Kidney (tissue), 14 donors: ENCODE data around the gene TMEM131L. TPM values are rescaled to one million over a fixed set of nuclear protein-coding genes. Genes with fewer than 3 reads are reported as not detected.

Source experiments
- DNase-seq, 5 donors: peaks; one replicate each; pipeline ENCODE4 v3.0.0-alpha.2; 2013 to 2020
- FAIRE-seq: peaks from 2 replicates; lab custom pipeline; 2012; peaks lifted over from hg19 to GRCh38; lab: Jason Lieb, UNC
- H3K27ac ChIP-seq, 2 donors: one replicate each; pipeline ENCODE4 v1.7.0; 2013; ENCODE audit warnings: low read depth in 2 of 2, low read length in 2 of 2, inconsistent platforms in 1 of 2
- H3K27me3 ChIP-seq: one replicate; pipeline ENCODE4 v1.7.1; 2013; ENCODE audit warnings: low read length, inconsistent platforms; ENCODE audit not compliant: control insufficient read depth, insufficient read depth
- H3K36me3 ChIP-seq, 3 donors: one replicate each; pipeline versions ENCODE4 v1.7.0 to v1.7.1; 2013; ENCODE audit warnings: low read length in 3 of 3, control low read depth in 1 of 3, inconsistent platforms in 1 of 3; ENCODE audit not compliant: insufficient read depth in 3 of 3, control insufficient read depth in 2 of 3
- H3K4me1 ChIP-seq, 3 donors: one replicate each; pipeline versions ENCODE4 v1.7.0 to v1.7.1; 2013; ENCODE audit warnings: low read length in 3 of 3, inconsistent platforms in 1 of 3, low read depth in 1 of 3; ENCODE audit not compliant: control insufficient read depth in 2 of 3, insufficient read depth in 2 of 3
- H3K4me3 ChIP-seq, 3 donors: one replicate each; pipeline versions ENCODE4 v1.7.0 to v1.8.1; 2013; ENCODE audit warnings: low read length in 3 of 3, control low read depth in 1 of 3, inconsistent platforms in 1 of 3
- H3K9ac ChIP-seq, 3 donors: one replicate each; pipeline versions ENCODE4 v1.7.0 to v1.7.1; 2013; ENCODE audit warnings: low read length in 3 of 3, control low read depth in 1 of 3, inconsistent platforms in 1 of 3
- H3K9me3 ChIP-seq, 3 donors: one replicate each; pipeline versions ENCODE4 v1.7.0 to v1.7.1; 2013; ENCODE audit warnings: low read length in 3 of 3, control low read depth in 1 of 3, inconsistent platforms in 1 of 3; ENCODE audit not compliant: control insufficient read depth in 2 of 3, insufficient read depth in 1 of 3
- intact Hi-C: fragments of 100-400 bp; cut with DNase I; formaldehyde crosslinking; loops from one replicate; pipeline ENCODE4 v1.11.1; 2022
- polyA plus RNA-seq: library from polyadenylated mRNA; stranded (reverse); fragments of 350-450 nt; fragmentation: Illumina TruSeq; extraction: RNeasy Lipid Tissue Mini Kit (QIAGEN cat#74804); gene quantifications from one replicate; pipeline ENCODE4 v1.2.3, GENCODE V29; 2014; ENCODE audit warnings: low read depth, low replicate concordance; ENCODE audit not compliant: insufficient read depth
- total RNA-seq: library from RNA; stranded (reverse); fragmentation: NEBNext Ultra II Directional; extraction: Animal tissue kit (Norgen Biotek cat#: 25700); gene quantifications from one replicate; pipeline ENCODE4 v1.2.1, GENCODE V29; 2021
- TF ChIP-seq, protein P1 (sequence below): IDR thresholded peaks from 3 replicates; pipeline ENCODE4 v1.5.1; 2012; ENCODE audit warnings: mild to moderate bottlenecking, moderate library complexity, borderline replicate concordance; ENCODE audit not compliant: insufficient read depth; ENCODE audit errors: extremely low read depth
- donor health status: control.
- donor health status: control.
- donor health status: control.
- donor health status: control.
- donor health status: control.
- donor health status: DM: yes; HTN: yes; CAD: no.
- donor health status: Normal renal cell carcinoma (clear cell type).

The TMEM131L gene
- total and polyA plus RNA-seq, 2 donors from 2014 or later: 3.0 to 17.0 TPM

DNA sequence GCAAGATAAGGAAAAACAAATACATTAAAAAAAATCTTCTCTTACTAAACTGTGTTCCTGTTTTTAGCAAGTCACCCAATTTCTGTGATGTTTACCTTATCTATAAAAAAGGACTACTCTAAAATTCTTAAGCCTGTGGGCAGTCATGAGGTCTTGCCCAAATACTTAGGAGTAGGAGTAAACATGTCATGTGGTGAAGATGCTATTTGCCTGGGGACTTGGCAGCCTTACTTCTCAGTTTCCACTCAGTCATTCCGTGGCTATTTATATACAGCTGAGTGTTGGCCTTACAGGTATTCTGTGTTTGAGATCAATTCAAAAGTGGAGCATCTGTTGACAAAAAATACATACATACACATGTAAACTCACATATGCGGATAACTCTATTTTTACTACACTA is 128.1 kb downstream of the TMEM131L start:
- peak in 2 of 5 donors; percentile 13 to 29 for DNase-seq
- FAIRE-seq: no peak
- Histone ChIP-seq H3K27me3 (no peaks in the 10 kb centered on the region), H3K36me3 (peaks cover 0 to 6% (median 3%) of the 10 kb centered on the region in 3 donors), H3K4me3 (no peak overlapping the region), H3K4me1 (no peaks in the 10 kb centered on the region), H3K9me3 (no peaks in the 10 kb centered on the region), H3K9ac (no peak overlapping the region), H3K27ac (no peak overlapping the region)
- TF ChIP-seq, protein P1, sequence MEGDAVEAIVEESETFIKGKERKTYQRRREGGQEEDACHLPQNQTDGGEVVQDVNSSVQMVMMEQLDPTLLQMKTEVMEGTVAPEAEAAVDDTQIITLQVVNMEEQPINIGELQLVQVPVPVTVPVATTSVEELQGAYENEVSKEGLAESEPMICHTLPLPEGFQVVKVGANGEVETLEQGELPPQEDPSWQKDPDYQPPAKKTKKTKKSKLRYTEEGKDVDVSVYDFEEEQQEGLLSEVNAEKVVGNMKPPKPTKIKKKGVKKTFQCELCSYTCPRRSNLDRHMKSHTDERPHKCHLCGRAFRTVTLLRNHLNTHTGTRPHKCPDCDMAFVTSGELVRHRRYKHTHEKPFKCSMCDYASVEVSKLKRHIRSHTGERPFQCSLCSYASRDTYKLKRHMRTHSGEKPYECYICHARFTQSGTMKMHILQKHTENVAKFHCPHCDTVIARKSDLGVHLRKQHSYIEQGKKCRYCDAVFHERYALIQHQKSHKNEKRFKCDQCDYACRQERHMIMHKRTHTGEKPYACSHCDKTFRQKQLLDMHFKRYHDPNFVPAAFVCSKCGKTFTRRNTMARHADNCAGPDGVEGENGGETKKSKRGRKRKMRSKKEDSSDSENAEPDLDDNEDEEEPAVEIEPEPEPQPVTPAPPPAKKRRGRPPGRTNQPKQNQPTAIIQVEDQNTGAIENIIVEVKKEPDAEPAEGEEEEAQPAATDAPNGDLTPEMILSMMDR: no peak
- intact Hi-C loops: no loop called here

DNA sequence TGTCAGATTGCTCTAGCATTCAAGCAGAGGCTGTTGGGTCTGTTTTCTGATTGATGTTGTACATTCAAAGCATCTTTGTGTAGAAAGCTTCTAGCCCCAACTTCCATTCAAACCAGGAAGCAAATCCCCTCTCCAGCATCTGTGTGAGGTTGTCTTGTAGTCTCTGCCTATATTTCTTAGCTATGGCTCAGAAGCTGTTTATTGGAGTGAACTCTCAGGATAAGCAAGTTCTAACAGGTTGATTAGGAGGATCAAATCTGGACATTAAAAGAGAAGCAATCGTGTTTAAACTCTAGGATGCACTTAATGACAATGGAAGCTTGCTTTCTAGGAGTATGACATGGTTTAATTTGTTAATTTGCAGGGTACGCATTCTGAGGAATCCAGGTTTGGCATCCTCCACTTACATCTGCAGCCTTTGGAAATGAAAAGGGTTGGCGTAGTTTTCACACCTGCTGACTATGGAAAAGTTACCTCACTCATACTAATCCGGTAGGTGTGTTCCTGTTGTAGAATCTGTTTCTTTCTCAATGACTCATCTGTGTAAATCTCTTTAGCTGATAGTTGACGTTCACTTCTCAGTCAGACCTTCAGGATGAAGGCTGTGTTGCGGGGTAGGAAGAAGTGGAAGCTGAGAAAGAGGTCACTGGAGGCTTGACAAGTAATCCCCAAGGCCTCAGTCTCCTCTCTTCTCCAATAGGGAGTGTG is 129.9 kb downstream of the TMEM131L start:
- no peak for DNase-seq
- Histone ChIP-seq H3K36me3 (peaks cover 0 to 6% (median 2%) of the 10 kb centered on the region in 3 donors), H3K9ac (no peak overlapping the region), H3K4me1 (no peaks in the 10 kb centered on the region), H3K4me3 (no peak overlapping the region), H3K9me3 (no peaks in the 10 kb centered on the region), H3K27me3 (no peaks in the 10 kb centered on the region), H3K27ac (no peak overlapping the region)
- intact Hi-C loops: no loop called here
- TF ChIP-seq, protein P1: no peak
- FAIRE-seq: no peak

DNA sequence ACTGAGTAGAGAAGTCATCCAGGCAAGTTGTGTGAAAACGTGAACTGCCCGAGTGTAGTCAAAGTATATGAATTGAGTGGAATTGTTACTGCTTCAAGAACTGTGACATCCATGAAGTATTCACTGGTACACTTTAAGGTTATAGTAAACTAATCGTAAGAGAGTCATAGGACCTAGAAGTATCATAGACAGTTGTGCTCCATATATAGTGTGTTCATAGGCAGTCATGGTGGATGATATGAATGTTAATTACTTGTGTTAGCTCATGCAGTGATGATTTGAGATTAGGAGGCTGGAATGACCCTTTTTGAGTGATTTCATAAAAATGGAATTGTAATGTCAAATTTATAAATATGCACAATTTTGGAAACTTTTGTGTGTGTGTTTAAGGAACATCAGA is 136.6 kb downstream of the TMEM131L start:
- H3K4me1 ChIP-seq: no peaks in the 10 kb centered on the region
- FAIRE-seq (no peak), DNase-seq (no peak)
- TF ChIP-seq, protein P1: no peak
- no peaks in the 10 kb centered on the region for H3K27me3 ChIP-seq
- peaks cover 4 to 10% (median 6%) of the 10 kb centered on the region in 3 donors for H3K36me3 ChIP-seq
- H3K9ac ChIP-seq: no peak overlapping the region
- H3K9me3 ChIP-seq: no peaks in the 10 kb centered on the region
- intact Hi-C loops: no loop called here
- H3K4me3 ChIP-seq: no peak overlapping the region
- H3K27ac ChIP-seq: no peak overlapping the region
